Bronchial epithelial cell (primary cell): Measurements from ENCODE around the gene FSTL4. TPM values are rescaled to one million over a fixed set of nuclear protein-coding genes. Genes with fewer than 3 reads are reported as not detected.

Experiments
- DNase-seq: peaks from one replicate; pipeline ENCODE4 v3.0.0-alpha.2; 2010; ENCODE audit warnings: low read depth
- FAIRE-seq: peaks from 2 replicates; lab custom pipeline; 2011; peaks lifted over from hg19 to GRCh38; lab: Jason Lieb, UNC
- H3K27me3 ChIP-seq: 2 replicates; pipeline ENCODE4 v1.5.1; 2011; ENCODE audit warnings: low read length; ENCODE audit not compliant: control insufficient read depth, insufficient read depth
- H3K36me3 ChIP-seq: 2 replicates; pipeline ENCODE4 v1.5.1; 2011; ENCODE audit warnings: low read length; ENCODE audit not compliant: control insufficient read depth, insufficient read depth
- H3K4me3 ChIP-seq: 2 replicates; pipeline ENCODE4 v1.5.1; 2011; ENCODE audit warnings: mild to moderate bottlenecking, low read depth, low read length, control low read depth
- CTCF ChIP-seq: IDR thresholded peaks from 2 replicates; pipeline ENCODE4 v1.5.1; 2011; ENCODE audit warnings: mild to moderate bottlenecking, moderate library complexity, low read length, control low read depth, inconsistent platforms; ENCODE audit not compliant: insufficient read depth, severe bottlenecking
- total RNA-seq: library from RNA; depleted of rRNA; stranded (reverse); fragments of >200 nt; gene quantifications from 2 replicates; pipeline ENCODE4 v1.2.1, GENCODE V29; 2014

The FSTL4 gene
- total RNA-seq, 1 donor from 2014 or later: not detected

DNA sequence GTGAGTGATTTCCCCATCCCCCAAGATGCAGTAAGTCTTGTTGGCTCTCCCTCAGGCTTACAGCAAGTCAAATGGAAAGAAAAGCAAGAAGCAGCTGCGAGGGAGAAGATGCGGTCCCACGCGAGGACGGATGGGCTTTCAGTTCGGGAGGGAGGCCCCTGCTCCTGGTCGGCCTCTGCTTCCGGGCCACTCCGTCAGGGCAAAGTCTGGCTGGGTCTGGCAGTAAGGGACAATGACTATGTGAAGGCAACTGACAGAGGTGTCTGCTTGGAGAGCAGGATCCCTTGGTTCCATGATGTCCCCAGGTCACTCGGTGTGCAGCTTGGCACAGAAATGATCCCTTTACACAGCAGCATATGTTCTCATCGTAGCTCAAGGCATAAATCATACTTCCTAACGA lies 413.8 kb downstream of the FSTL4 start:
- no peak overlapping the region for H3K4me3 ChIP-seq
- no peak for DNase-seq
- FAIRE-seq: no peak
- peaks cover 8% of the 10 kb centered on the region for H3K27me3 ChIP-seq
- TF ChIP-seq CTCF: no peak
- H3K36me3 ChIP-seq: no peaks in the 10 kb centered on the region

DNA sequence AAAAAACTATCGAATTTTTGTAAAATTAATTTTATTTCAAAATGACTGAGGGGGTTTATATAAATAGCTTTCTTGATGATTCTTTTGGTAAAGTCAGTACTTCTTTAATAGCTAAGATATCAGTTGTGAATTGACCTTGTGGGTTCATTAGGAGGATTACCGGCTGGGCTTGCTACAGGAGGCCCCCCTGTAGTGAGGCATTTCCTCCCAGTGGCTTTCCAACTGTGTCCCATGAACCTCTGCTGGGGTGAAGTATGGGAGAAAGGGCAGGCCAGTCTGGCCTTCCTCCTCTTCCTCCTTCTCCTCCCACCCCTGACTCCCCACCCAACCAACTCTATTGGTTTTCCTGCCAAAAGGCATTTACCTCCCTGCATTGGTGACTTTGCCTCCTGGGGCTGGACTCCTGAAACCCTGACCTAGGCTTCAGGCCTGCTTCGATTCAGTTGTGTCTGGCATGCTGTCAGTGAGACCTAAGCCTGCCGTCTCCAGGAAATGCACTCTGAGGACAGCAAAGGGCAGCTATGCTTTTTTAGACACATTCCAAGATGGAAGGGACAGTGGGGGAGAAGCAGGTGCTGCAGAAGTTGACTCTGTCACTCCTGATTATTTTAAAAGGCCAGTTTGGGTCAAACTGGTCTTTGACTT lies 415.8 kb downstream of the FSTL4 start:
- FAIRE-seq (no peak), DNase-seq (no peak)
- no peak for TF ChIP-seq CTCF
- Histone ChIP-seq H3K36me3 (no peaks in the 10 kb centered on the region), H3K27me3 (peaks cover 8% of the 10 kb centered on the region), H3K4me3 (no peak overlapping the region)

- DNase-seq (no peak), FAIRE-seq (no peak)
- Histone ChIP-seq H3K4me3 (no peak overlapping the region), H3K36me3 (no peaks in the 10 kb centered on the region), H3K27me3 (peaks cover 4% of the 10 kb centered on the region)
- no peak for TF ChIP-seq CTCF
Observed at GRCh38 chr5:133195250-133195649, 417.1 kb downstream of the FSTL4 start.

DNA sequence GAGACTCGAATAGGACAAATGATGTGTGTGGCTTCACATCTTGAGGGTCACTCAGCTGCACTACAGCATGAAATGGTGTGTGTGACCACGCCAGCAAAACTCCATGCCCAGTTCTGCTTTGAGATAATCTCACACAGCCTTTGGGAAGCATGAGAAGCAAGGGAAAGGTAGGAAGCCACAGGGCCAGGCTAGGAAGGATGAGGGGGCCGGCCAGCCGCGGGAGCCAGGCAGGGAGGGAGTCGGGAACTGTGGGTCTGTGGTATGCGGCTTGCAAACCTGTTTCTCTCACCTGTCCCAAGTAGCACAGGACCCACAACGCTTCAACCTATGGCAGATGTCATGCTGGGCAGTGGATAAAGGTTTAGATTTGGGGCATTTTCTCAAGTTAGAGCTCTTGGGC lies 418.5 kb downstream of the FSTL4 start:
- Histone ChIP-seq H3K27me3 (peaks cover 2% of the 10 kb centered on the region), H3K4me3 (no peak overlapping the region), H3K36me3 (no peaks in the 10 kb centered on the region)
- FAIRE-seq: no peak
- no peak for DNase-seq
- TF ChIP-seq CTCF: no peak

DNA sequence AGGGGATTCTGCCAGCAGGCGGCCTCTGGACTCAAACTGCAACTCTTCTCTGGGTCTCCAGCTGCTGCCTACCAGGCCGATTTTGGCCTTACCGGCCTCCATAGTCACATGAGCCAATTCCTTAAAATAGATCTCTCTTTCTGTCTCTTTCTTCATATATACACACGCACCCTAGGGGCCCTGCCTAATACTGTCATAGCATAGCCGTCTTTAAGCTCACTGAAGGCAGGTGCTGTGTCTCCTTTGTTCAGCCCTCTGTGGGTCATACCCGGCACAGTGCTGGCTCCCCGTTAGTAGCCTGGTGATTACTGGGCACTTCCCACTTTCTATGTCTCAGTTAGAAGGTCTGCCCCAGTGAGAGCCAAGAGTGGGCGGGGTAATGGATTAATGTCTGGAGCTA lies 419.6 kb downstream of the FSTL4 start:
- DNase-seq (no peak), FAIRE-seq (no peak)
- no peak for TF ChIP-seq CTCF
- H3K36me3 ChIP-seq: no peaks in the 10 kb centered on the region
- peaks cover 2% of the 10 kb centered on the region for H3K27me3 ChIP-seq
- H3K4me3 ChIP-seq: no peak overlapping the region

- DNase-seq (no peak), FAIRE-seq (no peak)
- Histone ChIP-seq H3K27me3 (peaks cover 2% of the 10 kb centered on the region), H3K36me3 (no peaks in the 10 kb centered on the region), H3K4me3 (no peak overlapping the region)
- no peak for TF ChIP-seq CTCF
Observed at GRCh38 chr5:133189881-133190280, 422.5 kb downstream of the FSTL4 start.
